HG02610 (cell line): ENCODE data around the gene ABCC1.

Source experiments
- ATAC-seq: cut with Tn5 transposase; IDR thresholded peaks from one replicate; pipeline ENCODE4 v1.9.1; 2021; ENCODE audit warnings: mild to moderate bottlenecking, moderate library complexity; ENCODE audit not compliant: unreplicated experiment

The ABCC1 gene

GRCh38 chr16:16075488-16076422, 126.3 kb downstream of the ABCC1 start:
- ATAC-seq, result no peak

- ATAC-seq, result no peak
Observed at GRCh38 chr16:16076423-16076813, 127.0 kb downstream of the ABCC1 start.

GRCh38 chr16:16080465-16081065, 131.1 kb downstream of the ABCC1 start:
- ATAC-seq, result no peak

GRCh38 chr16:16081141-16081540, 131.7 kb downstream of the ABCC1 start:
- no peak for ATAC-seq

- no peak for ATAC-seq
Observed at GRCh38 chr16:16082255-16082654, 132.8 kb downstream of the ABCC1 start.

GRCh38 chr16:16083421-16084156, 134.2 kb downstream of the ABCC1 start:
- no peak for ATAC-seq

GRCh38 chr16:16084874-16085273, 135.5 kb downstream of the ABCC1 start:
- ATAC-seq, result no peak

GRCh38 chr16:16086653-16087446, 137.4 kb downstream of the ABCC1 start:
- ATAC-seq, result no peak

- ATAC-seq, result no peak
Observed at GRCh38 chr16:16090238-16090637, 140.8 kb downstream of the ABCC1 start.

- ATAC-seq, result no peak
Observed at GRCh38 chr16:16092925-16093627, 143.7 kb downstream of the ABCC1 start.

- no peak for ATAC-seq
Observed at GRCh38 chr16:16093628-16094332, 144.4 kb downstream of the ABCC1 start.

GRCh38 chr16:16095646-16096045, 146.2 kb downstream of the ABCC1 start:
- no peak for ATAC-seq

- ATAC-seq, result no peak
Observed at GRCh38 chr16:16096121-16096857, 146.9 kb downstream of the ABCC1 start.

GRCh38 chr16:16096858-16097213, 147.4 kb downstream of the ABCC1 start:
- no peak for ATAC-seq

- ATAC-seq, result no peak
Observed at GRCh38 chr16:16099320-16099719, 149.9 kb downstream of the ABCC1 start.

GRCh38 chr16:16100631-16101030, 151.2 kb downstream of the ABCC1 start:
- ATAC-seq, result no peak

GRCh38 chr16:16101585-16101984, 152.2 kb downstream of the ABCC1 start:
- no peak for ATAC-seq

GRCh38 chr16:16102738-16103137, 153.3 kb downstream of the ABCC1 start:
- no peak for ATAC-seq
